Hematopoietic multipotent progenitor cell (in vitro differentiated cells): ENCODE data around the gene DLX3. TPM values are rescaled to one million over a fixed set of nuclear protein-coding genes. Genes with fewer than 3 reads are reported as not detected.

ENCODE experiments used
- DNase-seq, 3 donors: peaks; one replicate each; pipeline ENCODE4 v3.0.0-alpha.2; 2011 to 2015; ENCODE audit warnings: low read depth in 2 of 3, low spot score in 2 of 3
- total RNA-seq: library from RNA; depleted of rRNA; stranded (reverse); fragments of >200 nt; gene quantifications from one replicate; pipeline ENCODE4 v1.2.3, GENCODE V29; 2012

DLX3 gene
- total RNA-seq, 1 donor: not detected

- no peak for DNase-seq
Observed at GRCh38 chr17:49994085-49995054, 654 bp downstream of the DLX3 start.

DNA sequence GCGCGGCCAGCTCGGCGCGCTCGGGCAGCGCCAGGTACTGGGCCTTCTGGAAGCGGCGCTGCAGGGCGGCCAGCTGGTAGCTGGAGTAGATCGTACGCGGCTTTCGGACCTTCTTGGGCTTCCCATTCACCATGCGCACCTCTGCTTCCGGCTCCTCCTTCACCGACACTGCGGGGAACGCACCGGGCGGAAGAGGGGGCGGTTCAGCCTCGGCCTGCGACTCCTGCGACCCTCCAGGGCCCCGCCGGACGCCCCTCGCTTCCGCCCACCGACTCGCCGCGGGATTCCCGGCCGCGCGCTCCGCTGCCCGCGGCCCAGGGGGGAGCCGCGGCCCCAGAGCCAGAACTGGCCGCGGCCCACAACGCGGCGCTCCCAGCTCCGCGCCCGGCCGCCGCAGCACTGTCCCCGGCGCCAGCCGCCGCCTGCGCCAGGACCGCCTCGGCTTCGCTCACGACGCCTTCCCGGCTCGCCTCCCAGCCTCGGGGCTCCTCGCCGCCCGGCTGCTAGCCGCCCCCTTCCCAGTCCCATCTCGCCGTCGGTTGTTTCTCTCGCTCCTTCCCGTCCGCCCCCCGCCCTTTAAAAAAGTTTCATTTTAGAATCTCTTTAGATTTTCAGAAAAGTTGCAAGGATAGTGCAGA is 1.5 kb downstream of the DLX3 start:
- no peak for DNase-seq

GRCh38 chr17:49992933-49993422 is 2.0 kb downstream of the DLX3 start:
- no peak for DNase-seq

- no peak for DNase-seq
Observed at GRCh38 chr17:49992191-49992932, 2.7 kb downstream of the DLX3 start.

GRCh38 chr17:49991409-49991808 is 3.6 kb downstream of the DLX3 start:
- no peak for DNase-seq

DNA sequence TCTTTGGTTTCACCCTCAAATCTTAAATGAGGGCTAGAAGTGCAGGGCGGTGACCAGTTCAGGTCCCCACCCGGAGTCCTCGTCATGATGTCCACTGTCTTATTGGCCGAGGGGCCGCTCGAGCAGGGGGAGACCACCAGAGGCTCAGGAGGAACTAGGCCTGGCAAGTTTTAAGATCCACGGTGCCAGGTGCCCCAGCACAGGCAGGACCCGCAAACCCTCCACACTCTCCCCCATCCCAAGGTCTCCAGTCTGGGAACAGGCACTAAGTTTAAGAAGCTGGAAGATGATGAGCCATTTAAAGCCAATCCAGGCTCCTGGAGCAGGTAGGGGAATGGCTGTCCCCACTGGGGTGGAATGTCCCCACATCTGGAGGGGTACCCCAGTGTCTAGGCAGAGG is 4.1 kb downstream of the DLX3 start:
- DNase-seq: no peak

DNA sequence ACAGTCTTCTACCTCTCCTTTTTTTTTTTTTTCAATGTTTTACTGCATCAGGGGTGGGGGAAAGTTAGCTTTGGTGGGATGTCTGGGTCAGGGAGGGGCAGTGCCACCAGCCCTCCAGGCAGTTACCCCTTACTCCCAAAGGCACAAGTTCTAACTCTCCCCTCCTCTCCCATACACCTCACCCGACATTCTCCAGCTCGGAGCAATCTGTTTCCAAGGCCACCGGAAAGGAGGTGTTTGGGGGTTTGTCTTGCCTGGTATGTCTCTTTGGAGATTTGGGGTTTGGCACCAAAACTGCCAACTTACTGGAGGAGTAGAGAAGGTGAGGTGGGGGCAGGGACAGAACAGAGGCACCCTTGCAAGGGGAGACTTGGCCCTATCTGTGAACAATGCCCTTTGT is 4.7 kb downstream of the DLX3 start:
- DNase-seq: no peak

DNA sequence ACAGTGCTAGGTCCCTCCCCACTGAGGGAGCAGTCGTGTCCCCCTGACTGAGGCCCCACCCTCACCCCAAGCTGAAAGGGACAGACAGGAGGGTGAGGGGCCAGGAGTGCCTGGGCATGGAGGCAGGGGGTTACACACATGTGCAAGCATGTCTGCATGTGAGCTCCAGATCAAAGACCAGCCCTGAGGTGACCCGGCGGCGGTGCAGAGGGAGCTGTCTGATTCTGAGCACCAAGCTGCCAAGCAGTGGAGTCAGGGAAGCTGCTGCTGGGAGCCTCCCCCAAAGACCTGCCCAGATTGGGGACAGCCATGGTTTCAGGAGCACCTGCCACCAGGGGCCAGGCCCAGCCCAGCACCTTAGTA is 5.5 kb downstream of the DLX3 start:
- no peak for DNase-seq

GRCh38 chr17:49987681-49988441 is 7.2 kb downstream of the DLX3 start:
- no peak for DNase-seq

DNA sequence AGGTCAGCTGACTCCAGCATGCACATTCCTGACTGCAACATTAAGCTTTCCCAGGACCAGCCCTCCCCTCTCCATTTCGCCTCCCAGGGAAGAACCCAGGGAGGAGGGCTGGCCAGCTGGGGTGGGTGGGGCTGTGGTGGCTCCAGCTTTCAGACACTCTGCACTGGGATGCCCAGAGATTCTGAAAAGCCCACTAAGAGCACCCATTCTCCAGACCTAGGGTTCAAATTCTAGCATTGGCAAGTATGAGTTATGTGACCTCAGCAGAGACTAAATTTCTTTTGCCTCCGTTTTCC is 7.8 kb downstream of the DLX3 start:
- no peak for DNase-seq

GRCh38 chr17:49986396-49987289 is 8.4 kb downstream of the DLX3 start:
- no peak for DNase-seq

DNA sequence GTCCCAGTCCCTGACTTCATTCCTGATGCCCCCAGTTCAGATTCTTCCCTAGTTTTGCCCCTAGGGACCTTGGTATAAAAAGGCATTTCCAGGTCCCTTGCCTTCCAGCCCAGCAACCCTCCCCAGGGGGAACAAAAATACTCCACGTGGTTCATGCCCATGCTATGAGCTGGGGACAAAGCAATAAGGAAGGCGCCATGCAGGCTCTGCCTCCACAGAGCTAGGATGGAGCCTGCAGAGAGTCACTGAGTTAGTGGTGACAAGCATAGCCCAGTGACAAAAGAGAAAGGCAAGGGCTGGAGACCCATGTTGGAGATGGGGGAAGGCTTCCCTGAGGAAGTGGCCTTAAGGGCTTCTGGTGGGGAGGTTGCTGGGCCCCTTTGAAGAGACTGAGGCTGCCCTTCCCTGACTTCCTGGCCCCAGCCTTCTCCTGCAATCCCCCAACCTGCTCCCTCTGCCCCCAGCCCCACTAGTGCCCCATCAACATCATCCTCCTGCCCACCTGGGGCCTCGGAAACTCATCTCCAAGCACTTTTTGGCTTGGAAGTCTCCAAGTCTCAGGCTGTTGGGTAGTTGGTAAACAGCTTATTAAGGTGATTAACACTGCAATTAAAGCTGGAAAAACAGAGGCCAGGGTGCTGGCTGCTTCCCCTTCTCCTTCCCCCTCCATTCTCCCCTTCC is 9.6 kb downstream of the DLX3 start:
- DNase-seq: no peak

GRCh38 chr17:49984776-49985175 is 10.2 kb downstream of the DLX3 start:
- DNase-seq: no peak

DNA sequence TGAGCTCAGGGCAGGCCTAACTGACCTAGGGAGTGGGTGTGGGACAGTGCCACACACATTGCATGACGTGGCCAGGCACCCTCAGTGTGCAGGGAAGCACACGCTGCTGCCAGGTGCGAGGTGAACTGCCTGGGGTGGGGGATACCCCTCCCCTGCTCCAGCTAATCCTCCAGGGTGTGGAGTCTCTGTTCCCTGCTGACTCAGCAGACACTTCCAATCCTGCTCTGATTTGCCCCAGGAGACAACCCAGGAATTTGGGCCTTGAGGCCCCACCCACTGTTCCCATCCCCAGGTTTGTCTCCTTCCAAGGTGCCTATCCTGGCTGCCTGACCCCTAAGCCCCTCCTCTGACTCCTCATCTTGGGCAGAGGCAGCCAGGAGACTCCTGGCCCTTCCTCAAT is 10.7 kb downstream of the DLX3 start:
- no peak for DNase-seq

DNA sequence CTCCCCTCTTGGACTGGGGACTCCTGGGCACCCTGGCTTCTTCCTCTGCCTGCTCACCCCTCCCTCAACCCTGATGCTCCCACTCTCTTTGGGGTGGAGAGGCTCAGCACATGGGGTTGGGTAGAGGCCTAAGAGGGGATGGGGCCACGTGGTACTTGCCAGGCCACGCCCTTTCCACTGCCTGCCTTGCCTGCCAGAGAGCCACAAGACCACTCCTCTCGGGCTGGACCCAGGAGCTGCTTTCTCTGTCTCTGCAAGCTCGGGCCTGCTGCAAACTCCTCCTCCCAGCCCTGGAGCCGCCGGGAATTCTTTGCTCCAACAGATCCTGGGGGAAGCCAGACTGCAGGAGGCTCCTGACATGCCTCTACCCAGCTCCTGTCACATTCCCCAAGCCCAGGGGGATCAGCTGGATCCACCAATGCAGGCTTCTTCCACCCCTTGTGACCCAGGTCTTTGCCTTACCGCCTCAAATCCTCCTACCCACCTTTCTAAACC is 14.3 kb downstream of the DLX3 start:
- no peak for DNase-seq

- DNase-seq: no peak
Observed at GRCh38 chr17:49979748-49980479, 15.1 kb downstream of the DLX3 start.

DNA sequence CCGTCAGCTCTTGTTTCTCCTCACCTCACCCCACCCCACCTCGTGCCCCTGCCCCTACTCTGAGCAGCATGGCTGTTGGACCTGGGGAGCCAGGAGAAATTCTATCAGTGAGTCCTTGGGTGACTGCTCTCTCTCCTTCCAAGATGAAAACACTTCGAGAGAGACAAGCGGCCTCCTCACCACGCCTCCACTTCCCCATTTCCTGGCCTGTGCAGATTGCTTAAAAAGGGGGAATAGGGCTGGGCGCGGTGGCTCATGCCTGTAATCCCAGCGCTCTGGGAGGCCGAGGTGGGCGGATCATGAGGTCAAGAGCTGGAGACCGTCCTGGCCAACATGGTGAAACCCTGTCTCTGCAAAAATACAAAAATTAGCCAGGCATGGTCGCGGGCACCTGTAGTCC is 16.5 kb downstream of the DLX3 start:
- DNase-seq: no peak
